Heart left ventricle (tissue), 16 donors: ENCODE data around the gene EPYC. TPM values are rescaled to one million over a fixed set of nuclear protein-coding genes. Genes with fewer than 3 reads are reported as not detected.

Experiments used
- ATAC-seq, 4 donors: fragments of 200-7000 bp; cut with Tn5 transposase; one replicate each; pipeline ENCODE4 v1.9.1; 2020 to 2022; ENCODE audit warnings: moderate library complexity in 4 of 4, mild to moderate bottlenecking in 3 of 4, moderate number of reproducible peaks in 1 of 4
- DNase-seq, 5 donors: peaks; one replicate each; pipeline ENCODE4 v3.0.0-alpha.2; 2020
- H3K27ac ChIP-seq, 12 donors: fragments of 200-600 bp; sonication (generic) in 4 of 12; one replicate each; pipeline versions ENCODE4 v1.5.0 to v1.8.0; 2016 to 2022; ENCODE audit warnings: mild to moderate bottlenecking in 2 of 12
- H3K27me3 ChIP-seq, 9 donors: fragments of 200-600 bp; sonication (generic) in 2 of 9; one replicate each; pipeline versions ENCODE4 v1.5.1 to v1.8.0; 2016 to 2022; ENCODE audit warnings: mild to moderate bottlenecking in 3 of 9
- H3K36me3 ChIP-seq, 9 donors: fragments of 200-600 bp; sonication (generic) in 2 of 9; one replicate each; pipeline versions ENCODE4 v1.5.0 to v1.8.0; 2018 to 2022; ENCODE audit warnings: mild to moderate bottlenecking in 2 of 9
- H3K4me1 ChIP-seq, 12 donors: fragments of 200-600 bp; sonication (generic) in 4 of 12; one replicate each; pipeline versions ENCODE4 v1.5.0 to v1.8.0; 2016 to 2022; ENCODE audit warnings: mild to moderate bottlenecking in 3 of 12
- H3K4me3 ChIP-seq, 12 donors: fragments of 200-600 bp; sonication (generic) in 4 of 12; one replicate each; pipeline versions ENCODE4 v1.5.0 to v1.8.0; 2017 to 2022; ENCODE audit warnings: mild to moderate bottlenecking in 9 of 12, moderate library complexity in 4 of 12
- H3K9me3 ChIP-seq, 12 donors: fragments of 200-600 bp; sonication (generic) in 4 of 12; one replicate each; pipeline versions ENCODE4 v1.5.0 to v1.8.0; 2016 to 2022; ENCODE audit warnings: mild to moderate bottlenecking in 1 of 12
- POLR2A ChIP-seq, 2 donors: fragments of 450-650 bp; IDR thresholded peaks; one replicate each; pipeline ENCODE4 v1.6.1; 2017; ENCODE audit warnings: antibody characterized with exemption in 2 of 2, mild to moderate bottlenecking in 2 of 2, moderate library complexity in 2 of 2
- WGBS, 4 donors: extraction: QIAGEN DNeasy Blood & Tissue Kit in 2 of 4; methylation state at CpG; one replicate each; pipeline versions ENCODE4 v1.1.5 to v1.1.7; 2013 to 2018; 5-methylcytosine and 5-hydroxymethylcytosine counted together
- intact Hi-C, 10 donors: fragments of 100-400 bp; cut with DNase I; formaldehyde crosslinking; loops; one replicate each; pipeline versions ENCODE4 v1.11.1 to v1.14.2; 2022
- polyA plus RNA-seq, 2 donors: library from polyadenylated mRNA; stranded (reverse); fragments of 200-250 nt; gene quantifications; one replicate each; pipeline ENCODE4 v1.2.3, GENCODE V29; 2013
- total RNA-seq, 9 donors: library from RNA; depleted of rRNA in 2 of 9; stranded (reverse); fragments of >200 nt in 2 of 9; fragmentation: NEBNext Ultra II Directional in 3 of 9; extraction: Animal tissue kit (Norgen Biotek cat#: 25700) in 3 of 9; gene quantifications; one replicate each; pipeline versions ENCODE4 v1.1.0 to v1.2.4, GENCODE V29; 2016 to 2023
- TF ChIP-seq, protein P1 (sequence below), 12 donors: fragments of 200-600 bp; sonication (generic) in 4 of 12; IDR thresholded peaks; one replicate each; pipeline versions ENCODE4 v1.5.0 to v1.8.0; 2018 to 2022; ENCODE audit warnings: antibody characterized with exemption in 12 of 12, mild to moderate bottlenecking in 5 of 12
- donor health status: ischemic (EF 13 %, LVEDD 7.1; RV severe dilation, severe dysfunction).
- donor health status: healthy with polysubstance abuse.
- donor health status: DM: no; HTN: yes; CAD: no.
- donor health status: DM: no; HTN: no; CAD: no.
- donor health status: ischemic (EF 25% LVEDD 6.9; RV normal size, moderate dysfunction).
- donor health status: ischemic (EF 25% LVEDD 5.7; RV mildly dilated, moderate dysfunction).
- donor health status: healthy.
- donor health status: DM: yes; HTN: yes; CAD: no.
- donor health status: ischemic (EF 35%, LVEDD 5.7; RV mildly dilated, moderate dysfunction).
- donor health status: nonischemic (EF 11% LVEDD 7.7; RV severe dilation, severe dysfunction).
- donor health status: DM: yes; HTN: yes; CAD: no.
- donor health status: PGD.
- donor health status: ischemic (EF 29% LVEDD 5.4; RV normal size, mild dysfunction).
- donor health status: nonischemic (EF 23%, LVEDD 6.1; RV moderate dilation, normal function).

Gene EPYC
- total and polyA plus RNA-seq, 11 donors = not detected

DNA sequence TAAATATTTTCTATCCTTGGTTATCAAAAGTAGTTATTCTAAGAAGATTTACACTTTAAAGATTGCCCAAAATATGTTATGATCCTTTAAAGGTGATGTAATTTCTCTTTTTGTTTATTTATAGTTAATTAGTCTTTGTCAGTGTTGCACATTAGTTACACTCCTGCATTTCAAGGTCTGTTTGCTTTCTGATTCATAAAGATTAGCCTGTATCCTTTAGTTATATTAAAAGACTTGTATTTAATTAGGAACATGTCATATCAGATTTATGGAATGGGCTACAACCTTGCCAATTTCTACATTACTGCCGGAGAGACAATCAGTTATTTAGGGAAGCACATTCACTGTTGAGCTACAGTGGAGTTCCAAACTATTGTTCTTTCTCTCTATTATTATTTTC lies 3.5 kb downstream of the EPYC start:
- intact Hi-C loops = no loop called here
- ATAC-seq = no peak
- no peak overlapping the region for H3K4me3 ChIP-seq
- no peaks in the 10 kb centered on the region for H3K27me3 ChIP-seq
- no peaks in the 10 kb centered on the region for H3K36me3 ChIP-seq
- no peaks in the 10 kb centered on the region for H3K4me1 ChIP-seq
- DNase-seq = no peak
- TF ChIP-seq POLR2A (IDR thresholded peaks at IDR 0.05) = no peak
- TF ChIP-seq, protein P1, sequence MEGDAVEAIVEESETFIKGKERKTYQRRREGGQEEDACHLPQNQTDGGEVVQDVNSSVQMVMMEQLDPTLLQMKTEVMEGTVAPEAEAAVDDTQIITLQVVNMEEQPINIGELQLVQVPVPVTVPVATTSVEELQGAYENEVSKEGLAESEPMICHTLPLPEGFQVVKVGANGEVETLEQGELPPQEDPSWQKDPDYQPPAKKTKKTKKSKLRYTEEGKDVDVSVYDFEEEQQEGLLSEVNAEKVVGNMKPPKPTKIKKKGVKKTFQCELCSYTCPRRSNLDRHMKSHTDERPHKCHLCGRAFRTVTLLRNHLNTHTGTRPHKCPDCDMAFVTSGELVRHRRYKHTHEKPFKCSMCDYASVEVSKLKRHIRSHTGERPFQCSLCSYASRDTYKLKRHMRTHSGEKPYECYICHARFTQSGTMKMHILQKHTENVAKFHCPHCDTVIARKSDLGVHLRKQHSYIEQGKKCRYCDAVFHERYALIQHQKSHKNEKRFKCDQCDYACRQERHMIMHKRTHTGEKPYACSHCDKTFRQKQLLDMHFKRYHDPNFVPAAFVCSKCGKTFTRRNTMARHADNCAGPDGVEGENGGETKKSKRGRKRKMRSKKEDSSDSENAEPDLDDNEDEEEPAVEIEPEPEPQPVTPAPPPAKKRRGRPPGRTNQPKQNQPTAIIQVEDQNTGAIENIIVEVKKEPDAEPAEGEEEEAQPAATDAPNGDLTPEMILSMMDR (IDR thresholded peaks at IDR 0.05) = no peak
- H3K27ac ChIP-seq = no peak overlapping the region
- 61 to 70% (median 64%) methylated on average over 1 of the region's 1 CpG for WGBS, 4 donors
- H3K9me3 ChIP-seq = no peaks in the 10 kb centered on the region

DNA sequence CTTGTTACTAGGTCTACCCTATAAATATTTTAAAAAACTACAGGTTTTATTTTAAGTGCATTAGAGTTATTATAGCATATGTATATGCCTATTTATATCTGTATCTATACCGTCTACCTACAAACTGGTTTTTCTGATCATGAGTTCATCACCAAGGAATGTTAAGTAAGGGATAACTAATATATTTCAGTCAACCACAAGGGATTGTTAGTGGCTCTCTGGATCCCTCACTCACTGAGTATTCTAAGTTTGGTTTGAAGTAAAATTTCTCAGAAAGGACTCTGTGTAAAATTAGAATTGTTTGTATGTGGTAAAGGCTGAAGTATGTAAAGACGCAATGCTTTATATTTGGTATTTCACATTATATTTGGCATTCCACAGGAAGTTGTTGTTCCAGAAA lies 4.8 kb downstream of the EPYC start:
- ATAC-seq (no peak), DNase-seq (no peak)
- H3K27me3 ChIP-seq = no peaks in the 10 kb centered on the region
- peaks cover 0 to 4% (median 0%) of the 10 kb centered on the region in 12 donors for H3K4me1 ChIP-seq
- intact Hi-C loops = loop anchor here in 1 of 10 donors (10.0 kb wide), 1 partner anchor 95 kb away; no protein-coding TSS in a partner anchor
- H3K36me3 ChIP-seq = no peaks in the 10 kb centered on the region
- no peaks in the 10 kb centered on the region for H3K9me3 ChIP-seq
- H3K4me3 ChIP-seq = no peak overlapping the region
- H3K27ac ChIP-seq = no peak overlapping the region
- TF ChIP-seq, protein P1 (IDR thresholded peaks at IDR 0.05) = no peak
- 66 to 81% (median 71%) methylated on average over 2 of the region's 2 CpGs for WGBS, 4 donors

DNA sequence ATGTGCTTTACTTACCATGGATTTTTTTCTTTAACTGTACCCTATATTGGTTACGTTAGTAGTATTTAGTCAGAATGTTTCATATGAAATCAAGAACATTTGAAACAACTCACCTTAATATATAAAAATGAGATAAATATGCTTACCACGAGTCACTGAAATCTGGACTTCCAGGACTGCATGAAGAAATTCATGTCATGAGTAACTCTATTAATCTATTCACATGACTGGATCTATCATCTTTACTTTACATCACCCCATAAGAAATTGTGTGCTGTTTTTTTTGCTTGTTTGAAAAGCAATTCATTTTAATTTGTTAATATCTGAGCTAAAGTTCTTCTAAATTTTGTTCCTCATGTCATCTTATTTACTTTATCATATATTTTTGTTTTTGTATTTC lies 5.2 kb downstream of the EPYC start:
- DNase-seq (no peak), ATAC-seq (no peak)
- H3K27me3 ChIP-seq = no peaks in the 10 kb centered on the region
- TF ChIP-seq, protein P1 (IDR thresholded peaks at IDR 0.05) = no peak
- TF ChIP-seq POLR2A (IDR thresholded peaks at IDR 0.05) = no peak
- H3K9me3 ChIP-seq = no peaks in the 10 kb centered on the region
- H3K4me3 ChIP-seq = no peak overlapping the region
- no peaks in the 10 kb centered on the region for H3K36me3 ChIP-seq
- WGBS, 4 donors = 89 to 94% (median 93%) methylated on average over 2 of the region's 2 CpGs
- intact Hi-C loops = loop anchor here in 1 of 10 donors (10.0 kb wide), 1 partner anchor 95 kb away; no protein-coding TSS in a partner anchor
- H3K4me1 ChIP-seq = peaks cover 0 to 9% (median 0%) of the 10 kb centered on the region in 12 donors
- H3K27ac ChIP-seq = no peak overlapping the region

DNA sequence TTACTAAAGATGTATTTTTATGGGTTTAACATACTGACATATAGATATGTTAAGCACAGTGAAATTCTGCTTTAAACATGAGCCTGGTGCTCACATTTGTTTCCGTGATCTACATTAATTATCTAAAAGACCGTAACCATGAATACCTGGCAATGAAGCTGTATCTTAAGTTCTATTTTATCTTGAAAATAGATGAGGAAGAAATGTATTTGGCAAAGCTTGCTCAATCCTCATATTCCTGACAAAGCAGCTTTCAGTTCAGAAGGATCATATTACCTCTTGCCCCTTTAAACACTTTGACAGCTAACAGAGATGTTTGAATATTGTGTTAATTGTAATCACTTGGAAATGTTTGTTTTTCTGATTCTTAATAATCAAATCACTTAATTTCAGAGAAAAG lies 9.8 kb downstream of the EPYC start:
- Histone ChIP-seq H3K27me3 (no peaks in the 10 kb centered on the region), H3K9me3 (no peaks in the 10 kb centered on the region), H3K27ac (no peak overlapping the region), H3K4me1 (peaks cover 0 to 17% (median 0%) of the 10 kb centered on the region in 12 donors), H3K36me3 (no peaks in the 10 kb centered on the region), H3K4me3 (peak overlapping the region in 1 of 12 donors; percentile 24)
- ATAC-seq (no peak), DNase-seq (no peak)
- TF ChIP-seq, protein P1 (IDR thresholded peaks at IDR 0.05) = no peak
- no peak for TF ChIP-seq POLR2A (IDR thresholded peaks at IDR 0.05)
- WGBS, 4 donors = 81 to 91% (median 85%) methylated on average over 2 of the region's 2 CpGs
- intact Hi-C loops = loop anchor here in 1 of 10 donors (10.0 kb wide), 1 partner anchor 100 kb away; no protein-coding TSS in a partner anchor
